Heart left ventricle (tissue), 16 donors: ENCODE measurements around the gene CELF6. TPM values are rescaled to one million over a fixed set of nuclear protein-coding genes. Genes with fewer than 3 reads are reported as not detected.
A peak's percentile ranks its signal among the peaks of the same experiment; 100 is the strongest.

ENCODE experiments used
- ATAC-seq, 4 donors: fragments of 200-7000 bp; cut with Tn5 transposase; one replicate each; pipeline ENCODE4 v1.9.1; 2020 to 2022; ENCODE audit warnings: moderate library complexity in 4 of 4, mild to moderate bottlenecking in 3 of 4, moderate number of reproducible peaks in 1 of 4
- DNase-seq, 5 donors: peaks; one replicate each; pipeline ENCODE4 v3.0.0-alpha.2; 2020
- H3K27ac ChIP-seq, 12 donors: fragments of 200-600 bp; sonication (generic) in 4 of 12; one replicate each; pipeline versions ENCODE4 v1.5.0 to v1.8.0; 2016 to 2022; ENCODE audit warnings: mild to moderate bottlenecking in 2 of 12
- H3K27me3 ChIP-seq, 9 donors: fragments of 200-600 bp; sonication (generic) in 2 of 9; one replicate each; pipeline versions ENCODE4 v1.5.1 to v1.8.0; 2016 to 2022; ENCODE audit warnings: mild to moderate bottlenecking in 3 of 9
- H3K36me3 ChIP-seq, 9 donors: fragments of 200-600 bp; sonication (generic) in 2 of 9; one replicate each; pipeline versions ENCODE4 v1.5.0 to v1.8.0; 2018 to 2022; ENCODE audit warnings: mild to moderate bottlenecking in 2 of 9
- H3K4me1 ChIP-seq, 12 donors: fragments of 200-600 bp; sonication (generic) in 4 of 12; one replicate each; pipeline versions ENCODE4 v1.5.0 to v1.8.0; 2016 to 2022; ENCODE audit warnings: mild to moderate bottlenecking in 3 of 12
- H3K4me3 ChIP-seq, 12 donors: fragments of 200-600 bp; sonication (generic) in 4 of 12; one replicate each; pipeline versions ENCODE4 v1.5.0 to v1.8.0; 2017 to 2022; ENCODE audit warnings: mild to moderate bottlenecking in 9 of 12, moderate library complexity in 4 of 12
- H3K9me3 ChIP-seq, 12 donors: fragments of 200-600 bp; sonication (generic) in 4 of 12; one replicate each; pipeline versions ENCODE4 v1.5.0 to v1.8.0; 2016 to 2022; ENCODE audit warnings: mild to moderate bottlenecking in 1 of 12
- POLR2A ChIP-seq, 2 donors: fragments of 450-650 bp; IDR thresholded peaks; one replicate each; pipeline ENCODE4 v1.6.1; 2017; ENCODE audit warnings: antibody characterized with exemption in 2 of 2, mild to moderate bottlenecking in 2 of 2, moderate library complexity in 2 of 2
- WGBS, 4 donors: extraction: QIAGEN DNeasy Blood & Tissue Kit in 2 of 4; methylation state at CpG; one replicate each; pipeline versions ENCODE4 v1.1.5 to v1.1.7; 2013 to 2018; 5-methylcytosine and 5-hydroxymethylcytosine counted together
- intact Hi-C, 10 donors: fragments of 100-400 bp; cut with DNase I; formaldehyde crosslinking; loops; one replicate each; pipeline versions ENCODE4 v1.11.1 to v1.14.2; 2022
- polyA plus RNA-seq, 2 donors: library from polyadenylated mRNA; stranded (reverse); fragments of 200-250 nt; gene quantifications; one replicate each; pipeline ENCODE4 v1.2.3, GENCODE V29; 2013
- total RNA-seq, 9 donors: library from RNA; depleted of rRNA in 2 of 9; stranded (reverse); fragments of >200 nt in 2 of 9; fragmentation: NEBNext Ultra II Directional in 3 of 9; extraction: Animal tissue kit (Norgen Biotek cat#: 25700) in 3 of 9; gene quantifications; one replicate each; pipeline versions ENCODE4 v1.1.0 to v1.2.4, GENCODE V29; 2016 to 2023
- TF ChIP-seq, protein P1 (sequence below), 12 donors: fragments of 200-600 bp; sonication (generic) in 4 of 12; IDR thresholded peaks; one replicate each; pipeline versions ENCODE4 v1.5.0 to v1.8.0; 2018 to 2022; ENCODE audit warnings: antibody characterized with exemption in 12 of 12, mild to moderate bottlenecking in 5 of 12
- donor health status: ischemic (EF 13 %, LVEDD 7.1; RV severe dilation, severe dysfunction).
- donor health status: healthy with polysubstance abuse.
- donor health status: DM: no; HTN: yes; CAD: no.
- donor health status: DM: no; HTN: no; CAD: no.
- donor health status: ischemic (EF 25% LVEDD 6.9; RV normal size, moderate dysfunction).
- donor health status: ischemic (EF 25% LVEDD 5.7; RV mildly dilated, moderate dysfunction).
- donor health status: healthy.
- donor health status: DM: yes; HTN: yes; CAD: no.
- donor health status: ischemic (EF 35%, LVEDD 5.7; RV mildly dilated, moderate dysfunction).
- donor health status: nonischemic (EF 11% LVEDD 7.7; RV severe dilation, severe dysfunction).
- donor health status: DM: yes; HTN: yes; CAD: no.
- donor health status: PGD.
- donor health status: ischemic (EF 29% LVEDD 5.4; RV normal size, mild dysfunction).
- donor health status: nonischemic (EF 23%, LVEDD 6.1; RV moderate dilation, normal function).

The CELF6 gene
- total and polyA plus RNA-seq, 11 donors: 0.31 to 1.4 (median 0.87) TPM

DNA sequence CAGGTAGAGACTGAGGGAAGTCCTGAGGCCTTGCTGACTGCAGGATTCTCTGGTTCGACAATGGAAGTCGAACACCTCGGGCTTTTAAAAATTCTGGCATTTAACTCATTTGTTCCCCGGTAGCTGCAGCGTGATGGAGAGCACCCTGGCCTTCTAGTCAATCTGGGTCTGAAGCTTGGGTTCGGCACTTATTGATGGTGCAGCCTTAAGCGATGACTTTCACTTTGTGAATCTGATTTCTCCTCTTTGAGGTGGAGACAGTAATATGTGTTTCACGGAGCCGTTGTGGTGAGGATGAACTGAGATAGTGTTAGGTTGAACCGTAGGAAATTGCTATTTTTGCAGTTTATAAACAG is 47.0 kb downstream of the CELF6 start:
- 44 to 50% (median 45%) methylated on average over 10 of the region's 10 CpGs for WGBS, 4 donors
- peaks cover 0 to 30% (median 16%) of the 10 kb centered on the region in 9 donors for H3K36me3 ChIP-seq
- TF ChIP-seq, protein P1, sequence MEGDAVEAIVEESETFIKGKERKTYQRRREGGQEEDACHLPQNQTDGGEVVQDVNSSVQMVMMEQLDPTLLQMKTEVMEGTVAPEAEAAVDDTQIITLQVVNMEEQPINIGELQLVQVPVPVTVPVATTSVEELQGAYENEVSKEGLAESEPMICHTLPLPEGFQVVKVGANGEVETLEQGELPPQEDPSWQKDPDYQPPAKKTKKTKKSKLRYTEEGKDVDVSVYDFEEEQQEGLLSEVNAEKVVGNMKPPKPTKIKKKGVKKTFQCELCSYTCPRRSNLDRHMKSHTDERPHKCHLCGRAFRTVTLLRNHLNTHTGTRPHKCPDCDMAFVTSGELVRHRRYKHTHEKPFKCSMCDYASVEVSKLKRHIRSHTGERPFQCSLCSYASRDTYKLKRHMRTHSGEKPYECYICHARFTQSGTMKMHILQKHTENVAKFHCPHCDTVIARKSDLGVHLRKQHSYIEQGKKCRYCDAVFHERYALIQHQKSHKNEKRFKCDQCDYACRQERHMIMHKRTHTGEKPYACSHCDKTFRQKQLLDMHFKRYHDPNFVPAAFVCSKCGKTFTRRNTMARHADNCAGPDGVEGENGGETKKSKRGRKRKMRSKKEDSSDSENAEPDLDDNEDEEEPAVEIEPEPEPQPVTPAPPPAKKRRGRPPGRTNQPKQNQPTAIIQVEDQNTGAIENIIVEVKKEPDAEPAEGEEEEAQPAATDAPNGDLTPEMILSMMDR (IDR thresholded peaks at IDR 0.05): peak in 2 of 12 donors; percentile 4 to 7
- TF ChIP-seq POLR2A (IDR thresholded peaks at IDR 0.05): no peak
- H3K27me3 ChIP-seq: no peaks in the 10 kb centered on the region
- peak overlapping the region in 11 of 12 donors; percentile 20 to 99 (median 93) for H3K4me3 ChIP-seq
- intact Hi-C loops: loop anchor here in 6 of 10 donors (2.0 to 5.0 kb wide), 4 partner anchors 41 to 72 kb away; partner anchors contain the start of gene PKM (in 5 of the 6)
- H3K27ac ChIP-seq: peak overlapping the region in 11 of 12 donors; percentile 3 to 96 (median 86)
- no peak for DNase-seq
- no peaks in the 10 kb centered on the region for H3K9me3 ChIP-seq
- peaks cover 3 to 32% (median 16%) of the 10 kb centered on the region in 12 donors for H3K4me1 ChIP-seq
- ATAC-seq: no peak

DNA sequence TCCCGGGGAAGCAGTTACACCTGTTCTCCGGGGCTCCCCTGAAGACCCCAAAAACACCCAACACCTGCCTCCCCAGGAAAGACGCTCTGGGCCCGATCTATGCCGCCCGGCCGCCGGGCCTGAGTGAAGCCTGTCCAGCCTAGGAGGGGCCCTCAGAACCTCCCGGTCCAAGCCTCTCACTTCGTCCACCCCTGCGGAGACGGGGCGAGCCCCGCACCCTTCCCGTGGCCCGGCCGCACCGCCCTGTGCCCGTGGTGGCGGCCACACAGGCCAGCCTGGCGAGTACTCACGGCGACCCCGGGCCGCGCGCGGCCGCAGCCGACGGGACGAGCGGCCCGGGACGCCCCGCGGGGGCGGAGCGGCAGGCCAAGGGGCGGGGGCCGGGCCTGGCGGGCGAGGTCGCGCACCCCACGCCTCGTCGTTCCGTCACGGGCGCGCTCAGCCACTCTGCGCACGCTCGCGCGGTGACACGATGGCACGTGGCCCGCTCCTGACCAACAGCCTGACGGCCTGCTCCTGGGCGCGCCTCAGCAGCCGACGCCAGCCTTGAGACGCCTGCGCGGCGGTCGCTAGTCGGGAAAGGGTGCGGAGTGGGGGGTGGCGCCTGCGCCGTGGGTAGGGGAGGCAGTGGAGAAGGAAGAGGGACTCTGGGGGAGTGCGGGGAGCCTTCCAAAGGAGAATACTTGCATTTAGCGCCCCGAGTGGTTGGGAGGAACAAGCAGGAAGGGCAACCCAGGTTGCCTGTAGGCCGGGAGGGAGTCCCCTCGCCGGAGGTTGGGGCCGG is 47.6 kb downstream of the CELF6 start, which contains the start of gene PARP6:
TSS of gene PARP6 (minus strand) at position 342 of the 784 bp plus-strand sequence. CDS start 5,077 bp downstream, outside the sequence.
- DNase-seq (peak; percentile 99 to 100 (median 99)), ATAC-seq (peak; percentile 99 to 100 (median 100))
- WGBS, 4 donors: 0 to 2% (median 0%) methylated on average over 26 to 82 of the region's 82 CpGs
- intact Hi-C loops: loop anchor here in 6 of 10 donors (2.0 to 5.0 kb wide), 4 partner anchors 40 to 72 kb away; partner anchors contain the start of gene PKM (in 5 of the 6)
- H3K36me3 ChIP-seq: peaks cover 0 to 36% (median 21%) of the 10 kb centered on the region in 9 donors
- no peaks in the 10 kb centered on the region for H3K9me3 ChIP-seq
- peaks cover 3 to 32% (median 16%) of the 10 kb centered on the region in 12 donors for H3K4me1 ChIP-seq
- H3K27me3 ChIP-seq: no peaks in the 10 kb centered on the region
- TF ChIP-seq, protein P1 (IDR thresholded peaks at IDR 0.05): peak; percentile 48 to 91 (median 72)
- peak in 1 of 2 donors; percentile 67 for TF ChIP-seq POLR2A (IDR thresholded peaks at IDR 0.05)
- H3K4me3 ChIP-seq: peak within 1 kb of the TSS; percentile 85 to 99 (median 94)
- peak within 1 kb of the TSS; percentile 34 to 96 (median 91) for H3K27ac ChIP-seq

DNA sequence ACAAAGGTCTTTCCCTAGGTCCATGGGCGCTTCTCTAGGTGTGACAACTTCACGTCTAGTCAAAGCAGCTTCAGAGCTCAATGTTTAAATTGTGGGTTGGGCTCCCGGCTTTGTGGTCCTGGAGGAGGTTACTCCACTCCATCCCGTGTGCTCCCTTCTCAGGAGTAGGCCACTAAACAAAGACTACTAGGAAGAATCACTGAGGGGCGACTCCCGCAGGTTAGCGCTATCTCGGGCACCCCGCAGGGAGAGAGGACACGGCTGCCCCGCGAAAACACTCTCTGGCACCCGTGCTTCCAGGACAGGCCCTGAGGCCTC is 48.1 kb downstream of the CELF6 start:
- TF ChIP-seq, protein P1 (IDR thresholded peaks at IDR 0.05): no peak
- no peak for TF ChIP-seq POLR2A (IDR thresholded peaks at IDR 0.05)
- Histone ChIP-seq H3K36me3 (peaks cover 0 to 42% (median 27%) of the 10 kb centered on the region in 9 donors), H3K4me1 (peaks cover 3 to 32% (median 16%) of the 10 kb centered on the region in 12 donors), H3K4me3 (peak overlapping the region; percentile 85 to 99 (median 94)), H3K27ac (peak overlapping the region; percentile 34 to 96 (median 91)), H3K9me3 (no peaks in the 10 kb centered on the region), H3K27me3 (no peaks in the 10 kb centered on the region)
- intact Hi-C loops: loop anchor here in 6 of 10 donors (2.0 to 5.0 kb wide), 4 partner anchors 40 to 71 kb away; partner anchors contain the start of gene PKM (in 6 of the 6)
- no peak for DNase-seq
- ATAC-seq: peak in 2 of 4 donors; percentile 1 to 3
- 2 to 5% (median 3%) methylated on average over 13 of the region's 13 CpGs for WGBS, 4 donors

DNA sequence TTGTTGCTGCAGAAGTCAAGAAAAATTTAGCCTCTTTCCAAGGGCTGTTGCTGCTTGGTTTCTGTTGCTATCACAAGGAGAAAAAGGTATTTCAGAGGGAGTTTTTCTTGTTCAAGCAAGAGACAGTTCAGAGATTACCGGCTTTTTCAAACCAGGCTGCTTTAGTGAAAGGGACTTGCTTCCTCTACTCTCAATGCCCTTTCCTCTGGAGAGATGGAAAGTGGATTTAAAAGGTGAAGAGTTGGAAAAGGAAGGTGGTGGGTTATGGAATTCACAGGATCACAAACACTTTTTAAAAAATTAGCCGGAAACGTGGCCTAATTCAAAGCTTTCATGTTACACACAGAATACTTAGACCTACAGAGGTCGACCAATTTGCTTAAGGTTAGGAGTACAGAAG is 48.7 kb downstream of the CELF6 start:
- no peak for ATAC-seq
- no peak for DNase-seq
- H3K9me3 ChIP-seq: no peaks in the 10 kb centered on the region
- H3K27ac ChIP-seq: peak overlapping the region in 5 of 12 donors; percentile 88 to 96 (median 91)
- H3K4me3 ChIP-seq: peak overlapping the region in 9 of 12 donors; percentile 85 to 99 (median 98)
- TF ChIP-seq, protein P1 (IDR thresholded peaks at IDR 0.05): no peak
- TF ChIP-seq POLR2A (IDR thresholded peaks at IDR 0.05): no peak
- intact Hi-C loops: loop anchor here in 4 of 10 donors (2.0 to 5.0 kb wide), 3 partner anchors 39 to 69 kb away; partner anchors contain the start of gene PKM (in 4 of the 4)
- H3K4me1 ChIP-seq: peaks cover 3 to 32% (median 16%) of the 10 kb centered on the region in 12 donors
- H3K27me3 ChIP-seq: no peaks in the 10 kb centered on the region
- peaks cover 0 to 48% (median 33%) of the 10 kb centered on the region in 9 donors for H3K36me3 ChIP-seq
- WGBS, 4 donors: 79 to 82% (median 81%) methylated on average over 4 of the region's 4 CpGs
